Stimulated activated CD4-positive, alpha-beta T cell treated with anti-CD3 and anti-CD28 coated beads, Interleukin-4, amount 100 ng/mL, for 48 hours (primary cell): ENCODE results near the gene SFI1.
"Not testable (repeated sequence)": the region's sequence is repeated elsewhere in the genome, so short reads cannot be mapped to it uniquely, and the experiment has no call there.

Source experiments
- DNase-seq, 2 donors: peaks; one replicate each; pipeline ENCODE4 v3.0.0-alpha.2; 2020; ENCODE audit warnings: low read depth in 2 of 2

The SFI1 gene

DNA sequence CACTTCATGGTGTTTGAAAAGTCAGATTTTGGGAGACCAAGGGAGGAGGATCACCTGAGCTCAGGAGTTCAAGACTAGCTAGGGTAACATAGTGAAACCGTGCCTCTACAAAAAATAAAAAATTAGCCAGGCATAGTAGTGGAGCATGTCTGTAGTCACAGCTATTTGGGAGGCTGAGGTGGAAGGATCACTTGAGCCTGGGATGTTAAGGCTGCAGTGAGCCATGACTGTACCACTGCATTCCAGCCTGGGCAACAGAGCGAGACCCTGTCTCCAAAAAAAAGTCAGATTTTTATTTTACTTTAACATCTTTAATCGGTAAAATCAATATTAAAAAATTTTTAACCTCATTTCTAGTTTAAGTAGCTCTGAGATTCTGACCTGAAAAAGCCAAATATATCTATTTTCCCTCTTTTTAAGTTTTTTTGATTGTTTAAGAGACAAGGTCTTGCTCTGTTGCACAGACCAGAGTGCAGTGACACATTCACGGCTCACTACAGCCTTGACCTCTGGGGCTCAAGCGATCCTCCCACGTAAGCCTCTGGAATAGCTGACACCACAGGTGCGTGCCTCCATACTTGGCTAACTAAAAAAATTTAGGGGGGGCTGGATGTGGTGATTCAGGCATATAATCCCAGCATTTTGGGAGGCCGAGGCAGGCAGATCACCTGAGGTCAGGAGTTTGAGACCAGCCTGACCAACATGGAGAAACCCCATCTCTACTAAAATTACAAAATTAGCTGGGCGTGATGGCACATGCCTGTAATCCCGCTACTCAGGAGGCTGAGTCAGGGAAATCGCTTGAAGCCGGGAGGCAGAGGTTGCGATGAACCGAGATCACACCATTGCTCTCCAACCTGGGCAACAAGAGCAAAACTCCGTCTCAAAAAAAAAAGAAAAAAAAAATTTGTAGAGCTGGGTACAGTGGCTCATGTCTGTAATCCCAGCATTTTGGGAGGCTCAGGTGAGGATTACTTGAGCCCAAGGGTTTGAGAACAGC is 48.4 kb downstream of the SFI1 start:
- no peak for DNase-seq

DNA sequence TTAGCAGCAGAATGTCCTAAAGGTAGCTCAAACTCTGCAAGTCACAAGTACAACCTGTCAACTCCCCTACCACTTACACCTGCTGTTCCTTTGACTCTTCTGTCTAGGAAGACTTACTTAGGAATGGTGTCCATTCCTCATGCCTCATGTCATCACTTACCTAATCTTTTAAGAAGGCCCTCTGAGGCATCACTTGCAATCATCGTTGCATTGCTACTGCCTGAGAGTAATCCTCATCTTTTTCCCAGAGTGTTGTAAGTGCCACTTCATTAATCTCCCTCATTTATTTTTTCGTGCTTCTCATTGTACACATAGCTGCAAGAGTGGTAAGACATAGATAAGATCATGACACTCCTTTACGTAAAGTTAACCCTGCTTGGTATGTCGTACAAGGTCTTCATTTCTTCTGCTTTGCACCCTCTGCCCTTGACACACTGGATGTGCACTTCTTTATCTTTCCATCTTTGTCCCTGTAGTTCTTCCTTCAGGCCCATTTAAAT is 54.6 kb downstream of the SFI1 start:
- no peak for DNase-seq

DNA sequence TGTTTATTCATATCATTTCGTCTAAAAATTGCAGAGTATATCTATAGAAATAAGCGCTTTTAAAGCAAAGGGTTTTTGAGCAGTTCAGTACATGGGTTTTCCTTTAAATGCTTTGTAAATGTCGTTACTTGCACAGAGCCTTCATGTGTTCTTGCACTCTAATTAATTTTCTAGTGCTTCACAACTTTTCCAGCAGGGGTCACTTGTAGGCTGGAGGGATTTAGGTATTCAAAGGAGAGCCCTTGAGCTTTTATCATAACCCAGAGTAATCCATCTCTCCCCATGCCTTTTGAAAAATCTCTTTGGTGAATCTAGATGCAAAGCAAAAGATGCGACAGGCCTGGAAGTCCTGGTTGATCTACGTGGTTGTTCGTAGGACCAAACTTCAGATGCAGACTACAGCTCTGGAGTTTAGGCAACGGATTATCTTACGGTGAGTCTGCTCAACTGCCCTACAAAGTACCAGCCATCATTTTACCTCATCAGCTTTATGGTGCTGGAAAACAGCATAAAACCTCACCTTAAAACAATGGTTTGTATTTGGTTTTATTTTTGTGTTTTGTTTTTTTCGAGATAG is 60.4 kb downstream of the SFI1 start:
- no peak for DNase-seq

DNA sequence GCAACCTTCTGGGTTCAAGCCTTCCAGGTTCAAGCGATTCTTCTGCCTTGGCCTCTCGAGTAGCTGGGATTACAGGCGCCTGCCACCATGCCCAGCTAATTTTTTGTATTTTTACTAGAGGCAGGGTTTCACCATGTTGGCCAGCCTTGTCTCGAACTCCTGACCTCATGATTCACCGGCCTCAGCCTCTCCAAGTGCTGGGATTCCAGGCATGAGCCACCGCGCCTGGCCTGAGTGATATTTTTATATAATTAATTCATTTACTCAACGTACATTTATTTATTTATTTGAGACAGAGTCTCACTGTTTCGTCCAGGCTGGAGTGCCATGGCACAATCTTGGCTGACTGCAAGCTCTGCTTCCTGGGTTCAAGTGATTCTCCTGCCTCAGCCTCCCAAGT is 62.2 kb downstream of the SFI1 start:
- DNase-seq, result not testable (repeated sequence)

DNA sequence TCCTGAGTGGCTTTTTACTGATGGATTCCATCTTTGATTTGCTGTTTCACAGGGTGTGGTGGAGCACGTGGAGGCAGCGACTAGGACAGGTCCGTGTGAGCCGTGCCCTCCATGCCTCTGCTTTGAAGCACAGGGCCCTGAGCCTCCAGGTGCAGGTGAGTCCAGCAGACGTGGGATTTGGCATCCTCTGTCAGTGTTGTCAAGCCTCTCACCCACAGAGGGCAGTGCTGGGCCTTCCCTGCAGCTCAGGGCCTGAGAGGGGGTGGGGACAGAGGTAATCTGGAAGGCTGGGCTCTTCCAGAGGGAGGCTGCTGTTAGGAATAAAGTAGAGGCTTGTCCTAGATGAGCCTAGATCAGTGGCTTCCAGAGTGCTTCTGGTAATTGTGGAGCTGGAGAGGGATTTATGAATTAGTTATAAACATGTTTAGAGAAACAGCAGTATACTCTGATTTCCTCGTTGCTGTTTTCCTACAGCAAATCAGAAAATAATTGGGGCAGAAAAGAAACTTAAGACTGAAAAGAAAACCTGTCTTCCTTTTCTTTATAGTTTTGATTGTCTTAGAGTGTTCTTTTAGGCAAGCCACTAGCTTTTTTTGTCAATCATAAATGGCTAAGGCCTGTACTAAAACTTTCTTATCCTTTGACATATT is 65.0 kb downstream of the SFI1 start:
- DNase-seq, result peak; percentile 43 to 44

DNA sequence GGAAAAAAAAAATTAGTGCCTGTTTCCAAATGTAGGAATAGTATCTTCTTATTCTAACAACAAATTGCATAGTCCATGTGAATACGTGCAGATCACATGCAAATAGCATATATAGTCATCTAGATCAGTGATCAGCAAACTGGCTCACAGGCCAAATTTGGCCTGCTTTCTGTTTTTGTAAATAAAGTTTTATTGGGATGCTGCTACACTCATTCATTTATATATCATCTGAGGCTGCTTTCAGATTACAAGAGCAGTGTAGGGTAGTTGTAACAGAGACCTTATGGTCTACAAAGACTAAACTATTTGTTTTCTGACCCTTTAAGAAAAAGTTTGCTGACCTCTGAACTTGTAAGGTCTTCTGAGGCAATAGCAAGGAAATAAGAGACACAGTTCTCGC is 65.6 kb downstream of the SFI1 start:
- no peak for DNase-seq

DNA sequence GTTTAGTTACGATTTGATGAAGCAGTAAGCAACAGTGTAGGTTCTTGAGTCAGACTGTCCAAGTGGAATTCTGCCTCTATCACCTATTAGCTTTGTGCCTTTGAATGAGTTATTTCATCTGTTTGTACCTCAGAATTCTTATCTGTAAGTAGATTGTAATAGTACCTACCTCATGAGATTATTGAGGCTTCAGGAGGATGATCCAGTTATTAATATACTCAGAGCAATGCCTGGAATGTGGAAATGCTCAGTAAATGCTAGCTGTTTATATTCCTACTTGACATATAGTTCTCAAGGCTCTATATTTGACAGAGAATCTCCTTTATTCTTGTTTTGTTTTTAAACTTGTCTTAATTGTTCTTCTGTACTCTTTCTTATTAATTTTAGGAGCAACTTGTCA is 70.1 kb downstream of the SFI1 start:
- DNase-seq, result no peak

DNA sequence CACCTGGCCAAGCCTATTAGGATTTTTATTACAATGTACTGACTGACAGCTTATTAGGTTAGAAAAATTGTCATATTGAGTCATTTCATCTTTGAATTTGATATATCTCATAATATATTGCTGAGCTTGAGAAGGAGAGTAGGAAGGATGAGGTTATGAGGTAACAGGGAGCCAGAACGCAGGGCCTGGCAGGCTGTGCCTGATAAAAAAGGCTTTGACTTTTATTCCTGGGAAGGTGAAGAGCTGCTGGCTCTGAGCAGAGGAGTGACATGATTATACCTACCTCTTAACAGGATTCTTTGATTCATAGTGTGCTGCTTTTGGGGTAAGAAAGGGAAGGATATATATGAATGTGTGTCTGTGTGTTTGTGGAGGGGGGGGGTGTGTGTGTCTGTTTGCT is 70.9 kb downstream of the SFI1 start:
- no peak for DNase-seq

DNA sequence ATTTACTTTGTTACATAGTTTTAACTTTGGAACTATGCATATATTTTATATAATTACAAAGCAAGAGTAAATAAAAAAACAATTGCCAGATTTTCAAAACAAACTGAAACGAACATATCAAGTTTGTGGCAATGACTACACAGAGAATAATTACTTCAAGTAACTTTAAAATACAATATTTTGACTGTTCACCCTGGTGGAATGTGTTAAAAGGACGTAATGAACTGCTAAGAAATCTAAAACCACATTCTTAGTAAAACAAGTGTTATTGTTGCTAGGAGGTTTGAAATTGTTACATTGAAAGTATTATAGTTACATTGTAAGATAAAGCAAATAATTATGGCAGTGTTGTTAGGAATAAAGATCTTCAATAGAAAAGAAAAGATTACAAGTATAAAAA is 71.4 kb downstream of the SFI1 start:
- no peak for DNase-seq

DNA sequence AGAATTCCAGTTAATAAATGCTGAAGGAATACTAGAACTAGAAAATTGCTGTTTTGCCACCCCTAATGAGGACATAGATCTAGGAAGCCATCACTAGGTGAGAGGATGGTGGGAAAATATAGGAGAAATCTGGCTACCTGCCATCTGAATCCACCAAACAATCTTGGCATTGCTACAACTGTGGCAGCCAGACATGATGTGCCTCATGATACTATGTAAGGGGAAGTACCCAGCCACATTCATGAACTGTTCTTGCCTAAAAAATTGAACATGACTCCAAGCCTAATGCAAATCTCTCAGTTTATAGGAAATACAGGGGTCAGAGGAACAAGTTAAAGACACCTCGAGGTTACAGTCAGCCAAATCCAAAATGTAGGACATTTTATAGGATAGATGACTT is 72.8 kb downstream of the SFI1 start:
- DNase-seq, result no peak

DNA sequence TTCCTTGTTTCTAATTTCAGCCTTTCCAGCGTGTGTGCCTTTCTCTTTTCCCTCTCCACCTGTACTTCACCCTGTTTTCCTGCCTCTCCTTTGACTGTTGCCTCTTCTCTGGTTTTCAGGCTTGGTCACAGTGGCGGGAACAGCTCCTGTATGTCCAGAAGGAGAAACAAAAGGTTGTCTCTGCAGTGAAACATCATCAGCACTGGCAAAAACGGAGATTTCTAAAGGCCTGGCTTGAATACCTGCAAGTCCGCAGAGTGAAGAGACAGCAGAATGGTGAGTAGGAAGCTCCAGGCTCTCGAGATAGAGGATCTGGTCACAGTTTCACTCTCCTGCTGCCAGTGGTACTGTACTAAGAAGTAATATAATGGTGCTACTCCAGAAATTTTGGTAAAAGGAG is 76.6 kb downstream of the SFI1 start:
- no peak for DNase-seq

DNA sequence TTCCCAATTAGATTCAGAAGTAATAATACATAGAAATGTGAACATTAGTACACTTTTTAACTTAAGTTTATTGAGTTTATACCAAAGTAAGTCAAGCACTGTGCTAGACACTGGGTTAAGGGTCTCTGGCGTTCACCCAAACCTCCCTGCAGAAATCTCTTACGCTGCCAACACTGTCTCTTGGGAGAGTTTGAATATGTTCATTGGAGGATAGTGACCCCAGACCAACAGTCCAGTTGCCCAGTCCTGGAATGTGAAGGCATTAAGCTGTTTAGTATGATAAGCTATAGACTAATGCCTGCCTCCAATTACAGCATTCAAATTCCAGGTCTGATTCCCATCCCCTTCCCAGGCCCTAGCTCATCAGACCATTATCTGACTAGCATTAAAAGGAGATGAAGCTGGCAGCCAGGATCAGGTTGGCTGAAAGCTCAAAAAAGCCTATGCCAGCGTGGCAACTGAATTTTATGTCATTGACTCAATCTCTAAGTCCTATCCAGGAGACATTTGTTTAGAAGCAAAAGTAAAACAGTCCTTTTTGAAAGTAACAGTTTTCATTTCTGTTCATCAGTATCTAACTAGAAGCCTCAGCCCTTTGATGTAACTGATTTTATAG is 77.8 kb downstream of the SFI1 start:
- no peak for DNase-seq

DNA sequence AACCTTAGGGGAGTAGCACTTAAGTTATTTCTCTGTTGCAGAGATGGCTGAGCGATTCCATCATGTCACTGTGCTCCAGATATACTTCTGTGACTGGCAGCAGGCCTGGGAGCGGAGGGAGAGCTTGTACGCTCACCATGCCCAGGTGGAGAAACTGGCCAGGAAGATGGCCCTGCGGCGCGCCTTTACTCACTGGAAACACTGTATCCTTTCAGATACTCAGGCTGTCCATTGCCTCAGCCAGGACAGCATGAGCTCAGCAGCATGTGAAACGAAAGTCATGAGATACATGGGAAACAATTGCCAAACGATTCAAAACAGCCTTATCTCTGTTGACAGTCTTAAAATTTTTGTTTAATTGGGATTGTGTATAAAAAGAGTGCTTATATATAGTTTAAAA is 78.9 kb downstream of the SFI1 start:
- DNase-seq, result no peak

DNA sequence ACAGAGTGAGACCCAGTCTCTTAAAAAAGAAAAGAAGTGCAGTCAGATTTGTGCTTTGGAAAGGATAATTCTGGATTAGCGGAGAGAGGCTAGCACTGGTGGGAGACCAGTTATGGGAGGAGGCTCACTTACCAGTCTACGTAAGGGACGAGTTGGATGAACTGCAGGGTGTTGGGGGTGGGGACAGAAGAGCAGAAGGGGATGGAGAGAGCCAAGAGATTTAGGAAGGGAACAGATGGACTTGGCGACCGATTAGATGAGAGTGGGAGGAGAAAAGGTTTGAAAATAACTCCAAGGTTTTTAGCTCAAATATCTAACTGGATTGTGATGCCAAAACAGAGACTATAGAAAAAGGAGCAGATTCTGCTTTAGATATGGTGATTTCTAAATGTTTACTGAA is 81.4 kb downstream of the SFI1 start:
- no peak for DNase-seq

DNA sequence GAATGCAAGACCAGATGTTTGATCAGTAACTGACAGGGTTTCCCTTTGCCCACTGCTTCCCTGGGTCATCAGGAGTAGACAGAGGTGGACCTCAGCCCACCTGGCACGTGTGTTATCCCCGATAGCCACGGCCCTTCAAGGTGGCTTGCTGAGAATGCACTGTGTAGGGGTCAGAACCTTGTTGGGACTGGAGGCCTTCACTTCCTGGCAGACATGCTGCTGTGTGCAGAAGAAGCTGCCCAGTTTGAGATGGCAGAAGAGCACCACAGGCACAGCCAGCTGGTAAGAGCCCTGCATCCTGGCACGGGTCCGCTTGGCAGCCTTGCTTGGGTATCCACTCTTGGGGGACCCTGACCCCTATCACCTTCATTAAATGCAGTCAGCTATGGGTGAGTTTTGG is 81.8 kb downstream of the SFI1 start:
- DNase-seq, result no peak

DNA sequence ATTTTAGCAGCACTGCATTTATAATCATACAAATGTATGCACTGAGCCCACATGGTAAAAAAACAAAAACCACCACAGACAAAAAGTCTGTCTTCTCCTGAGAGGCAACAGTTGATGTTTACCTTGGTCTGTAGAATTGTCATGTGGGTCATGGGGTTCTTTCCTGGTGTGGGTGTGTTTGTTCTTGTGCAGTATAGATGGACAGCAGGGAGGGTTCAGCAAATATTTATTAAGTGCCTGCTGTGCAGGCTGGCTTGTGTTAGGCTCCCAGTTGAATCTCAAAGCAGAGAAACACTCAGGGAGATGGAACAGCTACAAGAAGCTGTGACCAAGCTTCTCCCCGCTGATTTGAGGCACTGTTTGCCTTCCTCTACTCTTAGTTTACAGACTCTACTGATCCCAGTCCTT is 83.5 kb downstream of the SFI1 start:
- no peak for DNase-seq

DNA sequence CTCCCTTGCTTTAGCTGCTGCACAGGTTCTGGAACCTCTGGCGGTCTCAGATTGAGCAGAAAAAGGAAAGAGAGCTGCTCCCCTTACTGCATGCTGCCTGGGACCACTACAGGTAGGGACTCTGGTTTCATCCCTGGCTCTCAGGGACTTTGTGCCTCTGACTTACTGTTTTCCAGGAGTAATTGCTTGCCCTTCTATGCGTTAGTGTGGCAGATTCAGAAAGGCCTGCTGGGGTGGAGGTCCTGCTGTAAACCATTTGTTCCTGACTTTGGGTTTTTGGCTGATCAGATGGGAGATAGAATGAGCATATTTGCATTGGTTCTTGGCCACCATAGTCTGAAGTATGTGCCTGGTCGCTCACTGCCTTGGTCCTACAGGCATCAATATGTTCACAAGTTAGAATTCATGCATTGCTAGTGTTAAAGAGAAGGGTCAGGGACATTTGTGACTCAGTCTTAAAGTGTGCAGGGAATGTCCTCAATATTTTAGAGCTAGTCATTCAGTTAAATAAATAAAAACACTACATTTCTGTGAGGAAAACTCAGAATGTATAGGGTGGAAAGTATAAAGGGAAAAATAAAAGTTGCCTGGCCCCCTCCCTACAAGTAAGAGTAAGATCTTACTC is 87.6 kb downstream of the SFI1 start:
- DNase-seq, result no peak

DNA sequence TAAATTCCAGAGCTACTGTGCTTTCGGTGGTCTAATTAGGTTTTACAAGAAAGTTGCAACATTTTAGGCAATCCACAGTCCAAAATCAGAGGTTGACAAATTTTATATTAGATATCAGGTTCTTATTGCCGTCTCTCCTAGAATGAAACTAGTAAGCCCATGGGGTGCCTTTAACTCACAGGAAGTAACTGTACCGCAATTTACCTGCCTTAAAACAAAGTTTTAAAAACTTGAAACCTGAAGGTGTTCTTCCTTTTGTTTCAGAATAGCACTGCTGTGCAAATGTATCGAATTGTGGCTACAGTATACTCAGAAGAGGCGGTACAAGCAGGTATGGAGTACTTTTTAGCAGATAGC is 88.4 kb downstream of the SFI1 start:
- no peak for DNase-seq

DNA sequence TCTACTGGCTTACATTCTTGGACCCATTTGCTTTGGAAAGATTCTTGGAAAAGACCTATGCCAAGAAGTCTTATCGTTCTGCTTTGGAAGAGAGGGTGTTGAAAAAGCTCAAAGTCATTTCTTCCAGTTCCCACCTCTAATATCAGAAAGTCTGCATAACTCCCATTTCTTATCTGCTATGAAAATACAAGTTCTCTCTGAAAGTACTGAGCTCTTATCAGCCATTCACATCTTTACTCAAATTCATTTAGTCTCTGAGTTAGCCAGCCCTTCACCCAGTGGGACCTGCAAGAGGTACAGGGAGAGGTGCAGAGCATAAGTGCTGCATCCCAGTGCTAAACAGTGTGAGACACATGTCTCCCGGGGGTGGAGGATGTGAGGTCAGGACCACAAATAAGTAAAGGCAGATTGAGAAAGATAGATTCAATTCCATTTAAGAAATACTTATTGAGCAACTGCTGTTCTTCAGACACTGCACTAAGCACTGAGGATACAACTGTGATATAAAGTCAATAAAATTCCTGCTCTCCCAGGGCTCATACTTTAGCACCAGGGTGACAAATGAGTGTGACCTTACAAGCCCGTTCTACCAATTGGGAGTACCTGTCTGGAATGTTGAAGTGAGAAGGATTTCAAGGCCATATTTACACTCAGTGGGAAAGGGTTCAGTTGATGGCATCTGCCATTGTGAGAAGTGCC is 89.0 kb downstream of the SFI1 start:
- DNase-seq, result peak; percentile 9 to 14

DNA sequence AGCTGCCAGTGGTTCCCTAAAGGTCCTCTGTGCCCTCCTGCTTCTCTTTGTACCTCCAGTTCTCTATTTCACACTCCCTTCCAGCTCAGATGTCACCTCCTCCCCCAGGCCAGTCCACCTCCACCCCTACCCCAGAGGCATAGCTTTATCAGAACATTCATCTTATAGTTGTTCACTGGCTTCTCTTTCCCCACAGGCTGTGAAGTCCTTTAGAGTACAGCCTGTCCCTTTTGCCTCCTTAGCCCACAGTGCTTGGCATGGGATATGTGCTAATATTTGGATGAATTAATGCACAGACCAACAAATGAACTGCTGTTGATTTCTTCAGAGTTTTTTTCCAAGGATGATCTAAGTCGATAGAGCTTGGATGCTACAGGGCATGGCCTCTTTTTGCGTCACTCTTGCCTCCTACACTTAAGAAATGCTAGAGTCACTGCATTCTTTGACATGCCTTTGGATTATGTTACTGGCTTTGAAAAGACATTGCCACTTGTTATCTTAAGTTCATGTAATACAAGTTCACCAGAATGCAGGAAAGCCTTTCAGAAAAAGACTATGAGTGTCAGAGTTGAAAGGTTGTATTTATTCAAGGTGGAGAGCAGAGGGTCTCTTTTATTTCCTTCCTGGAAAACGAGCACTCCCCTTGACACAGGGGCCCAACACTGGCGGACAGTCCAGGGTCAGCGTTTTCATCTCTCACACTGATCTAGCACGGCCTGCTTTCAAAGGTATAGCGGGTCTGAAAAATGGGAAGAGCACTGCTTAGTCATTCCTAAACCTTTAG is 90.0 kb downstream of the SFI1 start:
- DNase-seq, result no peak
